GM12874 (cell line): ENCODE measurements around the gene PRDM12.

ENCODE experiments used
- TF ChIP-seq, protein P1 (sequence below): IDR thresholded peaks from 2 replicates; pipeline ENCODE4 v1.5.1; 2011; ENCODE audit warnings: low read depth, mild to moderate bottlenecking, control low read depth, low read length, moderate library complexity; ENCODE audit not compliant: insufficient read depth

Gene PRDM12

DNA sequence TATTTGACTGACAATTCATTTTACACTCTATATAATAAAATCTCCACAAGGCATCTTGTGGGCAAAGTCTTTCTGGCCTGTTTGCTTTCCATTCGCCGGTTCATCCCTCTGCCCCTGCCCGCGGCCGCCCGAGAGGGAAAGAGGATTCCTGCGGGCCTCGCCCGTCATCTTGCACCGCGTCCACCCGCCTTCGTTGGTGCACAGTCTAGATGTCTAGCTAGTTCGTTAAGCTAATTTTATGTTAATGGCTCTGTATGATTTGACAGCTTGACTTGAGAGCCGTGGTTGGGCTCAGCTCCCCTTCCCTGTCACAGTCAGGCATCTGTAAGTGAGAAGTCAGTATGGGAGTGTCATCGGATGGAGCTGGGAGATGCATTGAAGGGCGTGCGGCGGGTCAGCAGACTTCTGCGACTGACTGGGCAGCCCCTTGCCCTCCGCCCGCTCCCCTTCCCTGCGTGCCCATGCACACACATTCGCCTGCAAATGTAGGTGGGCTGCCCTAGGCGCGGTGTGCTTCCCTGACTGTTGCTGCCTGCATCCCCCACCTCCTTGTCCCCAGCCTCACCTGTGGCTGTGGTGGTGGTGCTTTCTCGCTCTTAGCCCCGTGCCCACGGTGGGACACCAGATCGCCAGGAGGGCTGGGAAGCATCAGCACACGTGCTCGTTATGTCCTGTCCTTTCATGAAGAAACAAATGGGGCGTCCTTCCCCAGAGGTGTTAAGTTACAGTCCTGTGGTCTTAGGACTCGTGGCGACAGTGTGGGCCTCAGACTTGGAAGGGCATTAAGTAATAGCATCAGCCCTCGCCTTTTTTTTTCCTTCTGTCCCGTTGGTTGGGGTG lies 25.9 kb upstream of the PRDM12 start:
- TF ChIP-seq, protein P1, sequence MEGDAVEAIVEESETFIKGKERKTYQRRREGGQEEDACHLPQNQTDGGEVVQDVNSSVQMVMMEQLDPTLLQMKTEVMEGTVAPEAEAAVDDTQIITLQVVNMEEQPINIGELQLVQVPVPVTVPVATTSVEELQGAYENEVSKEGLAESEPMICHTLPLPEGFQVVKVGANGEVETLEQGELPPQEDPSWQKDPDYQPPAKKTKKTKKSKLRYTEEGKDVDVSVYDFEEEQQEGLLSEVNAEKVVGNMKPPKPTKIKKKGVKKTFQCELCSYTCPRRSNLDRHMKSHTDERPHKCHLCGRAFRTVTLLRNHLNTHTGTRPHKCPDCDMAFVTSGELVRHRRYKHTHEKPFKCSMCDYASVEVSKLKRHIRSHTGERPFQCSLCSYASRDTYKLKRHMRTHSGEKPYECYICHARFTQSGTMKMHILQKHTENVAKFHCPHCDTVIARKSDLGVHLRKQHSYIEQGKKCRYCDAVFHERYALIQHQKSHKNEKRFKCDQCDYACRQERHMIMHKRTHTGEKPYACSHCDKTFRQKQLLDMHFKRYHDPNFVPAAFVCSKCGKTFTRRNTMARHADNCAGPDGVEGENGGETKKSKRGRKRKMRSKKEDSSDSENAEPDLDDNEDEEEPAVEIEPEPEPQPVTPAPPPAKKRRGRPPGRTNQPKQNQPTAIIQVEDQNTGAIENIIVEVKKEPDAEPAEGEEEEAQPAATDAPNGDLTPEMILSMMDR, result no peak

DNA sequence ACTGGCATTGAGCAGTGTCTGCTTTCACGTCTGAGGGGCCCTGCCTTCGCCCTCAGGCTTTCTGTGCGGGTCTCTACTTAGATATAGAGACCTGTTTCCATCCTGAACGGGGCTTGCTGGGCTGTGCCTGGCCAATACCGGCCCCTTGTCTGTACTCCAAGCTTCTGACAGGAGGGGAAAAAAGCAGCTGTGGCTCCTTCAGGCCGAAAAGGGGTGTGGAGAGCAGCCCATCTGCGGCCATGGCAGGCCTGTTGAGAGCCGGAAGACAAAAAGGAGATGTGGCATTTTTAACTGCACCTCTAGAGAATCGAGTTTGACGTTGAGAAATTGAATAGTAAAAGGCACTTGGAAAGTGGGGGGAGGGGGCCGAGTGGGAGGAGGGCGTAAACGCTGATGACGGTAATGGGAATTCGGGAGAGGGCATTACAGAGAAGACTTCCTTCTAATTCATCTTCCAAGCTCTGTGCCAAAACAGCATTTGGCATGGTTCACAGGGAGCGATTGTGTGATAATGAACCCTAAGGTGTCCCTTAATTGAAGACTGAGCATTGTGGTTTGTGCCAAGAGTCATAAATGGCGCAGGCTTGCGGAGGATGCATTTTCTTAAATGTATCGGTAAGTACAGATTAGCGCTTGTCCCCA lies 25.1 kb upstream of the PRDM12 start:
- TF ChIP-seq, protein P1, result no peak

DNA sequence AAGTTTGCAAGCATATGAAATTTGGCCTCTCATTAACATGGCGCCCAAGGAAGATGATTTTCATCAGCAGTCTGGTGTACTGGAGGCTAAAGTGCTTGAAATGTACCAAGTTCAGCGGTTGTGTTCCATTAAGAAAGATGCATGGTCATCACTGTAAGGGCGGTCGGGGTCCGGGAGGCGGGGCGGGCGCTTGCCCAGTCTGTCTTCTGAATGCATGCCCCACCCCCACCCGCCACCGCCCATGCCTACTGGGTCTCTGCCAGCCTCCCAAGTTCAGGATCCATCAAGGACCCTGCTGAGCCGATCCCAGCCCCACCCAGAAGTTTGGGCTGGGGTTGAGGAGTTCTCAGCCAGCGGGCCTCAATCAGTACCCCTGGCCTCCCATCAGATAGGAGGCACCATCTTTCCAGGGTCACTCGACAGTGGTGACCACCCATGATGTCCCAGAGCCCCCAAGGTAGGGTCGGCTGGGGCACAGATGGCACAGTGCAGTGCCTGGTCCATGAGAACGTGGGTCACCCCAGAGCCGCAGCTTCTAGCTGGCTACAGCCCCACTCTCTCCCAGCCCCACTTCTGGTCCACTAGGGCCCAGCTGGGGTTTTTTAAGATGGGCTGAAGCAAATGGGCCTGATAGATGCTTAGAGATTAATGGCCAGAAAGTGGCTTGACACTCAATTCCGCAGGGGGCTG lies 24.4 kb upstream of the PRDM12 start:
- TF ChIP-seq, protein P1, result no peak

DNA sequence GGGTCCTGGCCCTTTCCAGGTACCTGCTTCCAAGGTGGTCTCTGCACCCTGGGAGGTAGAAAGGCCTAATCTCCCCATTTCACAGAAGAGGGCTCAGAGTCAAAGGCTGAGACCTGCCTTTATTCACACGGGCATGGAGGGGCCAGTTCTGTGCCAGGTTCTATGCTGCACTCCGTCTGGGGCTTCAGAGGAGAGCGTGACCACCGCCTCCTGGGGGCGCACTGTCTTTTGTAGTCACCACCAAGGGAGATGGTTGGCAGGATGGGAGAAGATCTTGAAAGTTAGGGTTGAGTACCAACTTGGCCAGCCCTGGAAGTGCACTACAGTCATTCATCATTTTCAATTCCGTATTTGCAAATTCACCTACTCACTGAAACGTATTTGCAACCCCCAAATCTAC lies 23.7 kb upstream of the PRDM12 start:
- TF ChIP-seq, protein P1, result no peak

DNA sequence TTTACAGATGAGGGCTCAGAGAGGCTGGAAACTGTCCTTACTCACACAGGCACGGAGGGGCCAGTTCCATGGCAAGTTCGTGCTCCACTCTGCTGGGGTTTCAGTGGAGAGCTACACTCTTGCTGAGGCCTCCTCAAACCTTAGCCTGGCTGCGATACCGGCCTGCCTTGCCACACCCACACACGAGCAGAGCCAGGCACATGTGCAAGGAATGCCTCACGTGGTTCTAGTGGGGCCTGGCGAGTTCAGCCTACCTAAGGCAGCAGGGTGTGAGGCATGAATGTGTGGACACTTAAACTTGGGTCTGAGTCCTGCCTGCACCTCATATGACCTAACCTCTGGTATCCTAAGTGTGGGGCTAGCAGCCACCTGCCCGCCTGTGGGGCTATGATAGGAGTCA lies 21.5 kb upstream of the PRDM12 start:
- TF ChIP-seq, protein P1, result no peak

DNA sequence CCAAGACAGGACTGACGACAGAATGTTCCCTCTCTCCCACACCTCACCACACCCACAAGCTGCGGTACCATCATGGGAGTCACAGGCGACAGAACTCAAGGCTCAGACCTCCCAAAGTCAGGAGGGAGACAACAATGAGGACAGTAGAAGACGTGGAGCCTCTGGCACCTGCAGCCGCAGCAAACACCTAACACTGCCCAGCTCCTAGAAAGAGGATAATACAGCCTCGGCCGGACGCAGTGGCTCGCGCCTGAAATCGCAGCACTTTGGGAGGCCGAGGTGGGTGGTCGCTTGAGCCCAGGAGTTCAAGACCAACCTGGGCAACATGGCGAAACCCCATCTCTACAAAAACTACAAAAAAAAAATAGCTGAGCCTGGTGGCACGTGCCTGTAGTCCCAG lies 13.2 kb upstream of the PRDM12 start:
- TF ChIP-seq, protein P1, result no peak

DNA sequence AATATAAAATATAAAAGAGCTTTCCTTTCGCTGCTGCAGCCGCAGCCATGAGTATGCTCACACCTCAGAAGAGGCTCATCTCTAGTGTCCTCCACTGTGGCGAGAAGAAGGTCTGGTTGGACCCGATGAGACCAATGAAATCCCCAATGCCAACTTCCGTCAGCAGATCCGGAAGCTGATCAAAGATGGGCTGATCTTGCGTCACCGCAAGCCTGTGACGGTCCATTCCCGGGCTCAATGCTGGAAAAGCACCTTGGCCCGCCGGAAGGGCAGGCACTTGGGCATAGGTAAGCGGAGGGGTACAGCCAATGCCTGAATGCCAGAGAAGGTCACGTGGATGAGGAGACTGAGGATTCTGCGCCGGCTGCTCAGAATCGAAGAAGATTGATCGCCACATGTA lies 12.6 kb upstream of the PRDM12 start:
- TF ChIP-seq, protein P1, result no peak
